ENCODE measurements around the gene S100A3.

Gene S100A3

GRCh38 chr1:153507926-153508583 lies 41.0 kb downstream of the S100A3 start:
- DNase-seq = no peak

- no peak for DNase-seq
These were observed 42.1 kb downstream of the S100A3 start for GRCh38 chr1:153506831-153507413.

DNA sequence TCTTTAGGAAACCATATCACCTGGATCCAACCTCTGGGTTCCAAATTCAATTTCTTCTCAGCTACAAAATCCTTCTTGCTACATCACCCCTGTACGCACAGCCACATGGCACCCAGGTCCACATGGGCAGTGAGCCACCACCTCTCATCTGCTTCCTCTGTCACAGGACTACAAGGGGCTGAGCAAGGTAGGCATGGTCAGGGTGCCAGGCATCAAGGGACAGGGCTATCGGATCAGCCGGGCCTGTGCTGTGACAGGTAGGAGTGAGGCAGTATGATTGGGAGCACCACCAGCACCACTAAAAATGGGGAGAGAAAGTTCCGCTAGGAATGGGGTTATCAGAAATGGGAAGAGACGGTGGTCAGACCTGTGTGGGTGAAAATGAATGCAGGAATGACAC lies 42.7 kb downstream of the S100A3 start:
- DNase-seq = no peak

- no peak for DNase-seq
These were observed 43.5 kb downstream of the S100A3 start for GRCh38 chr1:153505576-153505975.

DNA sequence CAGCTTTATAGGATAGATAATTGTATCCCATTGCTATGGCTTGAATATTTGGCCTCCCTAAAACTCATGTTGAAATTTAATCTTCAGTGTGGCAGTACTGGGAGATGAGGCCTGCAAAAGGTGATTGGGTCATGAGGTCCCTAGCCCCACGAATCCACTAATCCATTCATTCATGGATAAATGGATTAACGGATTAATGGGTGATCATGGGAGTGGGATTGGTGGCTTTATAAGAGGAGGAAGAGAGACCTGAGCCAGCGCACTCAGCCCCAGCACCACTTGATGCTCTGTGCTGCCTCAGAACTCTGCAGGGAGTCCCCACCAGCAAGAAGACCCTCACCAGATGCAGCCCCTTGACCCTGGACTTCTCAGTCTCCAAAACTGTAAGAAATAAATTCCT lies 45.3 kb downstream of the S100A3 start:
- no peak for DNase-seq

DNA sequence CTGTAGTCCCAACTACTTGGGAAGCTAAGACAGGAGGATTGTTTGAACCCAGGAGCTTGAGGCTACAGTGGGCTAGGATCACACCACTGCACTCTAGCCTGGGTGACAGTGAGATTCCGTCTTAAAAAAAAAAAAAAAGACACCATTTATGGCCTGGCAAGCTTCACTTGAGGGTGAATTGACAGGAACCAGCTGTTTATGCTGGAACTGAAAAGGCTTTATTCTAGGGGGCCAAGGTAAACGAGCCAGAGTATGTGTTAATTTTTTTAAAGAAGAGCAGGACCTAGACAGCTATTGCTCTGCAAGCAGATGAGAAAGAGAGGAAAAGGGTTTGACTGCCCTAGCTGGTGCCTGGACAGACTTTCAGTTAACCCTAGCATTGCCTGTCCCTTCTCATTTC lies 50.3 kb downstream of the S100A3 start:
- no peak for DNase-seq
